DMS53 (cell line): ENCODE data around the gene NANP.
A peak's percentile ranks its signal among the peaks of the same experiment; 100 is the strongest.
"Not testable (repeated sequence)": the region's sequence is repeated elsewhere in the genome, so short reads cannot be mapped to it uniquely, and the experiment has no call there.

Experiments used
- DNase-seq: peaks from one replicate; lab custom pipeline; 2025; lab: John Stamatoyannopoulos, UW

Gene NANP

DNA sequence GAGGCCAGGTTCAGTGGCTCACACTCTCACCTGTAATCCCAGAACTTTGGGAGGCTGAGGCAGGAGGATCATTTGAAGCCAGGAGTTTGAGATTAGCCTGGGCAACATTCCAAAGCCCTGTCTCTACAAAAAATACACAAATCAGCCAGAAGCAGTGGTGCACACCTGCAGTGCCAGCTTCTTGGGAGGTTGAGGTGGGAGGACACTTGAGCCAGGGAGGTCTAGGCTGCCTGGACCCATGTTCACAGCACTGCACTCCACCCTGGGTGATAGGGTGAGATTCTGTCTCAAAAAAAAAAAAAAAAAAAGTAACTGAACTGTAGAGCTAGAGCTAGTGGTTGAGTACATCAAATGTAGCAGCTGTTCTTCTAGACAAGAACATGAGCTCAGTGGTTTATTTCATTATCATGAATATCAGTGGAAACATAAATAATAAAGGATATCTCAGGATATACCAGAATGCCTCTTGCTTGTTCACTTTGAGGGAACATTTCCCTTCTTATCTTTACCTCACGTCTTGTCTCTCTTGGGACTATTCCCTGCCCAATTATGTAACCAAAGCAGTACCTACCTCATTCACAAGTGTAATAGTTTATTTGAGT is 17.6 kb downstream of the NANP start:
- DNase-seq = no peak

- DNase-seq = no peak
These were observed 18.7 kb downstream of the NANP start for GRCh38 chr20:25605148-25605547.

DNA sequence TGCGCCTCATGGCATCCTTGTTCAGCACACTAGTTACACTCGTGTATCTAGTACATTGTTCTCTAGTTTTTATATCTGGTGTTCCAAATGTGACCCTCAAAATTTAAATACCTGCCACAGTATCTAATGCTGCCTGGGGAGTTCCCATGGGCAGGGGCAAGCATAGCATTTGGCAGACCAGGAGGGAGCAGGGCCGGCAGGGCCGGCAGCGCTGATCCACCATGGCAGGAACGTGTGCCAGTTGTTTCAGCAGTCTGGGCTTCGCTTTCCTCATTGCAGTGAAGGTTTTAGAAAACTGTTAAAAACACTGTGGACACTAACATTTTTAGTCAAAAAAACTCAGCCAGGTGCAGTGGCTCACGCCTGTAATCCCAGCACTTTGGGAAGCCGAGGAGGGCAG is 19.2 kb downstream of the NANP start:
- DNase-seq = no peak

DNA sequence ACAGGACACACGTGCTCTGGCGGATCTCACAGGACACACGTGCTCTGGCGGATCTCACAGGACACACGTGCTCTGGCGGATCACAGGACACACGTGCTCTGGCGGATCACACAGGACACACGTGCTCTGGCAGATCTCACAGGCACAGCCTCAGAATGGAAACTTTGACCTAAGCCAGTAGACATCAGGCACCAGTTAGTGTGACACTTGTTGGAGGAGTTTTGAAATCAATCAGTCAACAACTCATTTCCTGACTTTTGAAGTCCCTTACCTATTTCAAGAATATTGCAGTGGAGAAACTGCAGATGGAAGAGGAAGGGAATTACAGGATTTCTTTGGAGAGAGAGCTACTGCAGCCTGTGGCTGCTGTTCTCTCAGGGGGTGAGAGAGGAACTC is 20.9 kb downstream of the NANP start:
- not testable (repeated sequence) for DNase-seq

GRCh38 chr20:25602191-25602913 is 21.5 kb downstream of the NANP start:
- DNase-seq = not testable (repeated sequence)

- no peak for DNase-seq
These were observed 22.2 kb downstream of the NANP start for GRCh38 chr20:25601659-25602058.

DNA sequence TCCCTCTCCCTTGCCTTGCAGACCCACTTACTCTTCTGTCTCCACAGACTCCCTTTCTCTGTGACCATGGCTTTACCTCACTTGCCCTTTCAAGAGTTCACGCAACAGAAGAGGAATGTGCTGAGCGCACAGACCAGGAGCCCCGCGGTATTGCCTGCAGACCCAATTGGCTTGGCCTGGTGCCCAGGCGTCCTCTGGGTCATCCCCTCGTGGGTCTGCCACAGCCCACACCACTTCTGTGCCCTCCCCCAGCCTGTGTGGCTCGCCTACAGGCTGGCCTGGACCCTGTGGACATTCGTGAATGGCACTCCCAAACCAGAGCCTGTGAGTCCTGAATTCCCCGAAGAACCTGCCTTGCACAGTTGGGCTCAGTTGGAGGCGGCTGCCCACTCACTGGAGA is 23.2 kb downstream of the NANP start:
- DNase-seq = no peak

DNA sequence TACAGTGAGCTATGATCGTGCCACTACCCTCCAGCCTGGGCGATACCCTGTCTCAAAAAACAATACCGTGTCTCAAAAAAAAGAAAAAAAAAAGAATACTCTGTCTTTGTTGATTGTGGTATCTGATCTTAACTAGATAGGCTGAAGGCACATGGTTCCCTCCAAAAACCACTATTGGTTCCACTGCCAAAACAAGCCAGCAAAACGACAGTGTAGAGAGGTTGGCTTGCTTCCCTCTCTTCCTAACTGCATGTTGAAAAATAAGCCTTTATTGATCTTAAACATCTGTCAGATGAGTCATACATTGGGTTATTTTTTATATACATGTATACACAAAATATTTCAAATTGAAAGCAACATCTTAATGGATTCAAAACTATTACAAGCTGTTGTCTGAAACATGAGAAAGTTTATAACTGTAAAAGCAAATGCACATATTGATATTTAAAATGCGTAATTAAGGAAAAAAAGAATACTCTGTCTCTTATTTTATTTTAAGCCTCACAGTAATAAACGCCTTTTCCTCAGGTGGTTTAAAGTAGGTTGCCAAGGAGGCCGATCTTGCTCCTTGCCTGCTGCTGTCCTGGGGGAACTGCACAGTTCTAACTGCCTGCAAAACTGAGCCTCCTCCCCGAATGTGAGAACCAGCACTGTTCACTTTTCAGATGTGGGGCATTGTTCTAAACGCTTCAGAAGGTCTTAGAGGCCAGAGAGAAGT is 31.5 kb downstream of the NANP start:
- no peak for DNase-seq

DNA sequence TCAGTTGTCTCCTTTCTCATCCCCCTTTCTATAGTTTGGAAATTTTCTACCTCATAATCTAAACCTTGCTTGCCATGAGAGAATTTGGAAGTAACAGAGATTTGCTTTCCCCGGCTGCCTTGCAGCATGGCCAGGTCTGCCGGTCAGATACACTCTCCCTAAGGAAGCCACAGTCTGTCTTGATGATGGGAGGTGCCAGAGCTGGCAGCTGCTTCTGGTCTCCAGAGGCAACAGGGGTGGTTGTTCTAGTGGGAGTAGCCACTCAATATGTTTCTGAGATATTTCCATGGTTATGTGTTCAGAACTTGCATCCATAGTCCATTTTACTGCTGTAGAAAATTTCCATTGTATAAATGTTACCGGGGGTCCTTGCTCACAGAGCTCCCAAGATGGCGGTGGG is 33.0 kb downstream of the NANP start:
- DNase-seq = not testable (repeated sequence)

DNA sequence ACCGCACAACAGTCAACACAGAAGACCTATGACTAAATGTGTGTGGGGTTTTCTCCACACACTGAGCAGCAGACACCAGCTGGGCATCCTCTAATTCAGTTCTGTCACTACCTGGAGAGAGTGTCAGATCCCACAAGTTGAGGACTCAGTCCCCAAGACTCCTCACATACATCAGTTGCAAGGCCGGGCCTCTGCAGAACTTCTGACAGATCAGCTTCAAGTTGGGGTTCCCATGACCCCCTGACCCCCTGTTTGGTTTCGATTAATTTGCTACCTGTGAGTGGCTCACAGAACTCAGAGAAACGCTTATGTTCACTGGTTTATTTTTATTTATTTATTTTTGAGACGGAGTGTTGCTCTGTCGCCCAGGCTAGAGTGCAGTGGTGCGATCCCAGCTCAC is 35.3 kb downstream of the NANP start:
- no peak for DNase-seq

DNA sequence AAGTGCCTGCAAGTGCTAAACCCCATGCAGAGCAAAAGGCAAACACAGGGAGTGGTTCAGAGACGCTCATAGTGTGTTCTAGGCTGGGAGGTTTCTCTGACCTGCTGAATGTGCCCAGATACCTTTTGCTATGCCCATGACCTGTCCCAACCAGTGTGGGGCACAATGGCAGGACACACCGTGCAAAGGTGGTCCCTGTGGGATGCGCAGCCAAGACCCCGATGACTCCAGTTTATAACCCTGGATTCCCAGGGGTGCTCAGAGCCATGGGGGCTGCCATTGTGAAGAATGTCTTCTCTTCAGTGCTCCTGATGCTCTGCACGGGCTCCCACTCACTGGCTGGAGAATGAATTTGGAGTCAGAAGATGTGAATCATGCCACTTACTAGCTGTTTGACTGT is 36.3 kb downstream of the NANP start:
- no peak for DNase-seq

- DNase-seq = peak; percentile 41
These were observed 36.9 kb downstream of the NANP start for GRCh38 chr20:25586877-25587276.

DNA sequence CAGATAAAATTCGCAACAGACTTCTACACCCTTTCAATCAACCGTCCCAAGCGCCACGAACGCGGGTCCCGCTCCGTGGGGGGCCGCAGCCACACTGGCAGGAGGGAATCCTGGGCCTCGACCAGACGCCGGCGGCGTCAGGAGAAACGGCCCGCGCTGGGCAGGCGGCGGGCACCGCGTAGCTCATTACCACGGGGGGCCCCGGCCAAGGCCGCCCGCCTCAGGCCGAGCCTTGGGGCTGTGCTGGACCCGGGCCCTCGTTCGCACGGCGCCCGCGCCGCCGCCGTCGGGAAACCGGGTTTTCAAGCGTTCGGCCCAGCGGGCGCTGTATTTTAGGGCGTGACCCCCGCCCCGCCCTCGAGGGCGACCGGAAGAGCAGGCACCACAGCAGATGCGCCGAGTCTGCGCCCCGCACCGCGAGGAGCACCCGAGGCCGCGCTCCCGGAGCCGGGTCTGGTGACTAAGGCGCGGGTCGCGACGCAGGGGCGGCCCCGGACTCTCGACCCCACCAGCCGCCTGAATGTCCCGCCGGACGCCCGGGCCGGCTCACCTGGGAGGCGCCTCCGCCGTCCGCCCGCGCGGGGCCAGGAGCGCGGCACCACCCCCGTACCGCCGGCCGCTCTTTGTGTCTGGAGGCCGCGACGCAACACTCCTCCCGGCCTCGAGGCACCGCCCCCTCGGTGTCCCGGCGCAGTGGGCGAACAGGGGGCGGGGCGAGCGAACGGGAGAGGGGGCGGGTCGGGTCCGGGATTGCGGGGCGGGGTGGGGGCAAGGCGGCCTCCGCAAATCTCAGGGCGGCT is 38.7 kb downstream of the NANP start, which contains the start of gene NINL:
Gene NINL (minus strand): TSS at position 627 of the 800 bp plus-strand sequence. CDS start 58,944 bp downstream, outside the sequence.
- DNase-seq = peak; percentile 89

- not testable (repeated sequence) for DNase-seq
These were observed 40.2 kb downstream of the NANP start for GRCh38 chr20:25583607-25584006.

DNA sequence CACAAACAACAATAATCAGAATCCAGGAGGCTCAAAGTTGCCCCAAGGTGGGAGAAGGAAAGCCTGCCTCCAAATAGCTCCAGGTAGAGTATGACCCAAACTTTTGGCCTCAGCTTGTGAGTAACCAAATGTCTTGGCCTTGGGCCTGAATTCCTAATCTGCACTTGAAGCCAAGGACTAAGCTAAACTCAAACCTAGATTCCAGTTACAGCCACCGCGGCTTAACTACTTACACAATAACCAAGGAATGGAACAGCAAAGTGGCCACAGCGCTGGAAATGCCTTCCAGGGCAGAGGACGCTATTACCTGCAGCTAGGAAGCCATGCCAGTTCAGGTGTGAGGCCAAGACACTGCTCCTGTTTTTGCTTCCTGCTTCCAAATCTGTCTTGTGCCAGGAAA is 43.1 kb downstream of the NANP start:
- DNase-seq = no peak

- no peak for DNase-seq
These were observed 44.6 kb downstream of the NANP start for GRCh38 chr20:25579081-25579770.

- no peak for DNase-seq
These were observed 46.9 kb downstream of the NANP start for GRCh38 chr20:25576783-25577530.

- peak; percentile 41 for DNase-seq
These were observed 49.4 kb downstream of the NANP start for GRCh38 chr20:25574411-25574810.

- no peak for DNase-seq
These were observed 50.2 kb downstream of the NANP start for GRCh38 chr20:25573288-25574251.

GRCh38 chr20:25571817-25572216 is 52.0 kb downstream of the NANP start:
- peak; percentile 81 for DNase-seq
